Brain pericyte (primary cell): ENCODE results near the gene CEP20.
"Not testable (repeated sequence)": the region's sequence is repeated elsewhere in the genome, so short reads cannot be mapped to it uniquely, and the experiment has no call there.

Experiments used
- DNase-seq: peaks from one replicate; pipeline ENCODE4 v3.0.0-alpha.2; 2012; ENCODE audit warnings: low read depth, low spot score

CEP20 gene

GRCh38 chr16:15857724-15858560 lies 30.5 kb downstream of the CEP20 start:
- no peak for DNase-seq

- DNase-seq = no peak
Observed at GRCh38 chr16:15856901-15857698, 31.3 kb downstream of the CEP20 start, which contains the start of gene MYH11. Gene MYH11, minus strand, starts transcription at chr16:15857028. Its CDS starts 18,776 bp downstream, at chr16:15838252.

GRCh38 chr16:15856182-15856581 lies 32.2 kb downstream of the CEP20 start:
- no peak for DNase-seq

- no peak for DNase-seq
Observed at GRCh38 chr16:15855704-15856003, 32.7 kb downstream of the CEP20 start.

GRCh38 chr16:15854906-15855703 lies 33.3 kb downstream of the CEP20 start:
- no peak for DNase-seq

GRCh38 chr16:15854061-15854460 lies 34.3 kb downstream of the CEP20 start:
- DNase-seq = no peak

GRCh38 chr16:15853021-15853420 lies 35.4 kb downstream of the CEP20 start:
- no peak for DNase-seq

- not testable (repeated sequence) for DNase-seq
Observed at GRCh38 chr16:15850555-15850954, 37.8 kb downstream of the CEP20 start.

GRCh38 chr16:15849209-15849981 lies 39.0 kb downstream of the CEP20 start:
- DNase-seq = no peak

- DNase-seq = no peak
Observed at GRCh38 chr16:15847611-15848175, 40.7 kb downstream of the CEP20 start.

- DNase-seq = no peak
Observed at GRCh38 chr16:15846510-15846909, 41.9 kb downstream of the CEP20 start.

GRCh38 chr16:15843635-15844279 lies 44.6 kb downstream of the CEP20 start:
- no peak for DNase-seq

- not testable (repeated sequence) for DNase-seq
Observed at GRCh38 chr16:15839204-15839603, 49.2 kb downstream of the CEP20 start.

- no peak for DNase-seq
Observed at GRCh38 chr16:15837761-15838160, 50.6 kb downstream of the CEP20 start.

GRCh38 chr16:15836965-15837611 lies 51.3 kb downstream of the CEP20 start:
- no peak for DNase-seq

- DNase-seq = no peak
Observed at GRCh38 chr16:15836074-15836473, 52.3 kb downstream of the CEP20 start.

GRCh38 chr16:15835136-15835878 lies 53.1 kb downstream of the CEP20 start:
- no peak for DNase-seq

- DNase-seq = no peak
Observed at GRCh38 chr16:15834502-15834901, 53.9 kb downstream of the CEP20 start.

GRCh38 chr16:15833541-15833940 lies 54.9 kb downstream of the CEP20 start:
- DNase-seq = no peak
